Heart left ventricle (tissue), 16 donors: ENCODE results near the gene PSMD9. TPM values are rescaled to one million over a fixed set of nuclear protein-coding genes. Genes with fewer than 3 reads are reported as not detected.

Experiments
- ATAC-seq, 4 donors: fragments of 200-7000 bp; cut with Tn5 transposase; one replicate each; pipeline ENCODE4 v1.9.1; 2020 to 2022; ENCODE audit warnings: moderate library complexity in 4 of 4, mild to moderate bottlenecking in 3 of 4, moderate number of reproducible peaks in 1 of 4
- DNase-seq, 5 donors: peaks; one replicate each; pipeline ENCODE4 v3.0.0-alpha.2; 2020
- H3K27ac ChIP-seq, 12 donors: fragments of 200-600 bp; sonication (generic) in 4 of 12; one replicate each; pipeline versions ENCODE4 v1.5.0 to v1.8.0; 2016 to 2022; ENCODE audit warnings: mild to moderate bottlenecking in 2 of 12
- H3K27me3 ChIP-seq, 9 donors: fragments of 200-600 bp; sonication (generic) in 2 of 9; one replicate each; pipeline versions ENCODE4 v1.5.1 to v1.8.0; 2016 to 2022; ENCODE audit warnings: mild to moderate bottlenecking in 3 of 9
- H3K36me3 ChIP-seq, 9 donors: fragments of 200-600 bp; sonication (generic) in 2 of 9; one replicate each; pipeline versions ENCODE4 v1.5.0 to v1.8.0; 2018 to 2022; ENCODE audit warnings: mild to moderate bottlenecking in 2 of 9
- H3K4me1 ChIP-seq, 12 donors: fragments of 200-600 bp; sonication (generic) in 4 of 12; one replicate each; pipeline versions ENCODE4 v1.5.0 to v1.8.0; 2016 to 2022; ENCODE audit warnings: mild to moderate bottlenecking in 3 of 12
- H3K4me3 ChIP-seq, 12 donors: fragments of 200-600 bp; sonication (generic) in 4 of 12; one replicate each; pipeline versions ENCODE4 v1.5.0 to v1.8.0; 2017 to 2022; ENCODE audit warnings: mild to moderate bottlenecking in 9 of 12, moderate library complexity in 4 of 12
- H3K9me3 ChIP-seq, 12 donors: fragments of 200-600 bp; sonication (generic) in 4 of 12; one replicate each; pipeline versions ENCODE4 v1.5.0 to v1.8.0; 2016 to 2022; ENCODE audit warnings: mild to moderate bottlenecking in 1 of 12
- CTCF ChIP-seq, 12 donors: fragments of 200-600 bp; sonication (generic) in 4 of 12; IDR thresholded peaks; one replicate each; pipeline versions ENCODE4 v1.5.0 to v1.8.0; 2018 to 2022; ENCODE audit warnings: antibody characterized with exemption in 12 of 12, mild to moderate bottlenecking in 5 of 12
- POLR2A ChIP-seq, 2 donors: fragments of 450-650 bp; IDR thresholded peaks; one replicate each; pipeline ENCODE4 v1.6.1; 2017; ENCODE audit warnings: antibody characterized with exemption in 2 of 2, mild to moderate bottlenecking in 2 of 2, moderate library complexity in 2 of 2
- WGBS, 4 donors: extraction: QIAGEN DNeasy Blood & Tissue Kit in 2 of 4; methylation state at CpG; one replicate each; pipeline versions ENCODE4 v1.1.5 to v1.1.7; 2013 to 2018; 5-methylcytosine and 5-hydroxymethylcytosine counted together
- intact Hi-C, 10 donors: fragments of 100-400 bp; cut with DNase I; formaldehyde crosslinking; loops; one replicate each; pipeline versions ENCODE4 v1.11.1 to v1.14.2; 2022
- polyA plus RNA-seq, 2 donors: library from polyadenylated mRNA; stranded (reverse); fragments of 200-250 nt; gene quantifications; one replicate each; pipeline ENCODE4 v1.2.3, GENCODE V29; 2013
- total RNA-seq, 9 donors: library from RNA; depleted of rRNA in 2 of 9; stranded (reverse); fragments of >200 nt in 2 of 9; fragmentation: NEBNext Ultra II Directional in 3 of 9; extraction: Animal tissue kit (Norgen Biotek cat#: 25700) in 3 of 9; gene quantifications; one replicate each; pipeline versions ENCODE4 v1.1.0 to v1.2.4, GENCODE V29; 2016 to 2023
- donor health status: ischemic (EF 13 %, LVEDD 7.1; RV severe dilation, severe dysfunction).
- donor health status: healthy with polysubstance abuse.
- donor health status: DM: no; HTN: yes; CAD: no.
- donor health status: DM: no; HTN: no; CAD: no.
- donor health status: ischemic (EF 25% LVEDD 6.9; RV normal size, moderate dysfunction).
- donor health status: ischemic (EF 25% LVEDD 5.7; RV mildly dilated, moderate dysfunction).
- donor health status: healthy.
- donor health status: DM: yes; HTN: yes; CAD: no.
- donor health status: ischemic (EF 35%, LVEDD 5.7; RV mildly dilated, moderate dysfunction).
- donor health status: nonischemic (EF 11% LVEDD 7.7; RV severe dilation, severe dysfunction).
- donor health status: DM: yes; HTN: yes; CAD: no.
- donor health status: PGD.
- donor health status: ischemic (EF 29% LVEDD 5.4; RV normal size, mild dysfunction).
- donor health status: nonischemic (EF 23%, LVEDD 6.1; RV moderate dilation, normal function).

PSMD9 gene
- total and polyA plus RNA-seq, 11 donors, result 24.8 to 133 (median 37.9) TPM

- no peak for TF ChIP-seq CTCF (IDR thresholded peaks at IDR 0.05)
- TF ChIP-seq POLR2A (IDR thresholded peaks at IDR 0.05), result no peak
- no peak for DNase-seq
- WGBS, 4 donors, result 89 to 95% (median 93%) methylated on average over 3 of the region's 3 CpGs
Measured at GRCh38 chr12:121932176-121932536, 43.6 kb downstream of the PSMD9 start.

GRCh38 chr12:121932914-121933521, 44.4 kb downstream of the PSMD9 start:
- ATAC-seq (no peak), DNase-seq (no peak)
- TF ChIP-seq POLR2A (IDR thresholded peaks at IDR 0.05) (no peak), CTCF (IDR thresholded peaks at IDR 0.05) (no peak)
- H3K4me1 ChIP-seq, result no peaks in the 10 kb centered on the region
- no peaks in the 10 kb centered on the region for H3K27me3 ChIP-seq
- no peak overlapping the region for H3K4me3 ChIP-seq
- H3K27ac ChIP-seq, result no peak overlapping the region
- no peaks in the 10 kb centered on the region for H3K36me3 ChIP-seq
- intact Hi-C loops, result no loop called here
- WGBS, 4 donors, result 84 to 91% (median 88%) methylated on average over 4 of the region's 4 CpGs
- H3K9me3 ChIP-seq, result peaks cover 0 to 5% (median 0%) of the 10 kb centered on the region in 12 donors

More at GRCh38 chr12:121932176-121932536, 43.6 kb downstream of the PSMD9 start:
- H3K27ac ChIP-seq, result no peak overlapping the region
- no peaks in the 10 kb centered on the region for H3K36me3 ChIP-seq
- H3K4me3 ChIP-seq, result no peak overlapping the region
- no peak for ATAC-seq
- peaks cover 0 to 3% (median 0%) of the 10 kb centered on the region in 12 donors for H3K9me3 ChIP-seq
- intact Hi-C loops, result no loop called here
- H3K4me1 ChIP-seq, result peaks cover 0 to 5% (median 0%) of the 10 kb centered on the region in 12 donors
- H3K27me3 ChIP-seq, result no peaks in the 10 kb centered on the region

GRCh38 chr12:121933522-121934308, 45.1 kb downstream of the PSMD9 start:
- ATAC-seq (no peak), DNase-seq (no peak)
- no peaks in the 10 kb centered on the region for H3K36me3 ChIP-seq
- no peak overlapping the region for H3K4me3 ChIP-seq
- intact Hi-C loops, result no loop called here
- no peak overlapping the region for H3K27ac ChIP-seq
- H3K4me1 ChIP-seq, result no peaks in the 10 kb centered on the region
- peaks cover 0 to 5% (median 0%) of the 10 kb centered on the region in 12 donors for H3K9me3 ChIP-seq
- no peaks in the 10 kb centered on the region for H3K27me3 ChIP-seq
- TF ChIP-seq CTCF (IDR thresholded peaks at IDR 0.05), result no peak
- no peak for TF ChIP-seq POLR2A (IDR thresholded peaks at IDR 0.05)
- WGBS, 4 donors, result 87 to 94% (median 90%) methylated on average over 17 of the region's 17 CpGs

GRCh38 chr12:121934309-121934664, 45.7 kb downstream of the PSMD9 start:
- WGBS, 4 donors, result 91 to 100% (median 98%) methylated on average over 2 of the region's 2 CpGs
- TF ChIP-seq CTCF (IDR thresholded peaks at IDR 0.05) (no peak), POLR2A (IDR thresholded peaks at IDR 0.05) (no peak)
- no peak for ATAC-seq

More at GRCh38 chr12:121934309-121934664, 45.7 kb downstream of the PSMD9 start:
- no peaks in the 10 kb centered on the region for H3K36me3 ChIP-seq
- no peaks in the 10 kb centered on the region for H3K4me1 ChIP-seq
- no peak for DNase-seq
- H3K9me3 ChIP-seq, result peaks cover 0 to 5% (median 0%) of the 10 kb centered on the region in 12 donors
- no peaks in the 10 kb centered on the region for H3K27me3 ChIP-seq
- H3K27ac ChIP-seq, result no peak overlapping the region
- intact Hi-C loops, result no loop called here
- no peak overlapping the region for H3K4me3 ChIP-seq
